ENCODE data around the gene TTC7B.
A peak's percentile ranks its signal among the peaks of the same experiment; 100 is the strongest.

- TF ChIP-seq CTCF (IDR thresholded peaks at IDR 0.05; ENCODE audit: extremely low read depth in 1 of 2, insufficient read depth in 1 of 2, low read depth in 1 of 2, low read length in 2 of 2): no peak
- TF ChIP-seq POLR2A (IDR thresholded peaks at IDR 0.05; ENCODE audit: low read depth, low read length): no peak
- TF ChIP-seq EZH2 (IDR thresholded peaks at IDR 0.05; ENCODE audit: borderline replicate concordance, low read depth, low read length, severe bottlenecking): no peak
- no peak for TF ChIP-seq POLR2AphosphoS5 (IDR thresholded peaks at IDR 0.05; ENCODE audit: insufficient read depth, low read depth, low read length)
- TF ChIP-seq MAX (IDR thresholded peaks at IDR 0.05; ENCODE audit: insufficient read depth, insufficient read length): no peak
- no peak for TF ChIP-seq GATA2 (IDR thresholded peaks at IDR 0.05; ENCODE audit: insufficient read depth, insufficient read length, low read depth, low read length)
- TF ChIP-seq MYC (IDR thresholded peaks at IDR 0.05; ENCODE audit: low read depth, low read length): no peak
- peak; percentile 49 for TF ChIP-seq JUN (IDR thresholded peaks at IDR 0.05; ENCODE audit: borderline replicate concordance, insufficient read depth, insufficient read length, low read depth)
Measured at GRCh38 chr14:90611936-90612335, 204.3 kb downstream of the TTC7B start.

Data from endothelial cell of umbilical vein (primary cell).